Peyer's patch (tissue), 4 donors: ENCODE data around the gene PTAFR.

Experiments
- CTCF ChIP-seq, 6 experiments: fragments of 450-650 bp in 4 of 6; fragments of 200-600 bp in 2 of 6; sonication (generic) in 1 of 6; IDR thresholded peaks; one replicate each; pipeline ENCODE4 v1.5.1; 2017 to 2019; ENCODE audit warnings: antibody characterized with exemption in 6 of 6, mild to moderate bottlenecking in 3 of 6, moderate library complexity in 1 of 6
- POLR2A ChIP-seq, 2 donors: fragments of 450-650 bp; IDR thresholded peaks; one replicate each; pipeline ENCODE4 v1.5.1; 2017; ENCODE audit warnings: antibody characterized with exemption in 2 of 2, mild to moderate bottlenecking in 2 of 2, moderate library complexity in 2 of 2

- no peak for TF ChIP-seq POLR2A (IDR thresholded peaks at IDR 0.05)
- no peak for TF ChIP-seq CTCF (IDR thresholded peaks at IDR 0.05)
These were observed 74.3 kb downstream of the PTAFR start for GRCh38 chr1:28102189-28102588.
